ENCODE measurements around the gene ZBTB44. TPM values are rescaled to one million over a fixed set of nuclear protein-coding genes. Genes with fewer than 3 reads are reported as not detected.
A peak's percentile ranks its signal among the peaks of the same experiment; 100 is the strongest.
"Not testable (repeated sequence)": the region's sequence is repeated elsewhere in the genome, so short reads cannot be mapped to it uniquely, and the experiment has no call there.

The ZBTB44 gene
- total RNA-seq, 5 donors from 2014 or later (not counting 1 experiment from before 2014, with no cell fraction given): 48.4 to 68.1 (median 65.2) TPM

DNA sequence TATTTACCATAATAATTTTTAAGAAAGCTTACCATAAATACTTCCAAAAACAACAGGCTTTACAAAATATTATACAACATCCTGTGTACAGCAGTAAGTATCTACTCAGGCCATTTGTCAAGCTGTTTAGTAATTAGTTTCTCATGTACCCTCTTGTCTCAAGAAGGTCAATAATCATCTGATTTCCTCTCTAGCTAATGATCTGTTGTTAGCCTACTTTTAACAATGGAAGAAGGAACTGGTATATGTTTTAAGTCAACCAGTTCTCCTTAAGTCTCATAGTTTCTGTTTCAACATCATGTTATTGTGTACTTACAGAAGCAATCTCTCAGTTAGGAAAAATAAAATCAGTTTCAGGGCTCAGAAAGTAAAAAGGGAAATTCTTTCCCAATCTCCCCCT, 81.2 kb downstream of the ZBTB44 start:
- CTCF ChIA-PET; H3K4me1 Mint-ChIP-seq; H3K27ac ChIP-seq (ENCODE audit: low read length); H3K27me3 ChIP-seq (replicated peaks in 1 of 2; ENCODE audit: control insufficient read depth in 2 of 2, extremely low read depth in 1 of 2, insufficient read depth in 2 of 2, low read length in 1 of 2); H3K4me3 Mint-ChIP-seq; H3K4me1 ChIP-seq (ENCODE audit: control insufficient read depth in 1 of 2, extremely low read depth in 1 of 2, insufficient read depth in 2 of 2, low read length in 2 of 2); POLR2A ChIA-PET; H3K9me3 ChIP-seq; H3K27ac Mint-ChIP-seq; H3K27me3 Mint-ChIP-seq; H3K4me3 ChIP-seq (ENCODE audit: control insufficient read depth in 1 of 2, extremely low read depth in 1 of 2, low read length in 1 of 2); DNase-seq; ATAC-seq (replicated peaks in 1 of 4); H3K9me3 Mint-ChIP-seq: not testable (repeated sequence)
- peaks cover 0 to 40% of the 10 kb centered on the region in 2 donors for H3K36me3 ChIP-seq (ENCODE audit: control insufficient read depth in 2 of 2, extremely low read depth in 1 of 2, insufficient read depth in 1 of 2, low read length in 1 of 2)
- peaks cover 34% of the 10 kb centered on the region for H3K36me3 Mint-ChIP-seq

GRCh38 chr11:130227373-130227772, 87.3 kb downstream of the ZBTB44 start:
- ATAC-seq (replicated peaks in 1 of 4): no peak
- Mint-ChIP-seq H3K4me3 (no peak overlapping the region), H3K9me3 (no peaks in the 10 kb centered on the region), H3K27me3 (no peaks in the 10 kb centered on the region), H3K36me3 (peaks cover 12% of the 10 kb centered on the region), H3K27ac (peak overlapping the region in 1 of 2 donors; percentile 6), H3K4me1 (peaks cover 7 to 17% (median 14%) of the 10 kb centered on the region in 3 donors)
- POLR2A ChIA-PET: no interaction called here
- Histone ChIP-seq H3K4me1 (ENCODE audit: control insufficient read depth in 1 of 2, extremely low read depth in 1 of 2, insufficient read depth in 2 of 2, low read length in 2 of 2) (no peaks in the 10 kb centered on the region), H3K9me3 (no peaks in the 10 kb centered on the region), H3K27me3 (replicated peaks in 1 of 2; ENCODE audit: control insufficient read depth in 2 of 2, extremely low read depth in 1 of 2, insufficient read depth in 2 of 2, low read length in 1 of 2) (no peaks in the 10 kb centered on the region), H3K36me3 (ENCODE audit: control insufficient read depth in 2 of 2, extremely low read depth in 1 of 2, insufficient read depth in 1 of 2, low read length in 1 of 2) (peaks cover 0 to 7% of the 10 kb centered on the region in 2 donors), H3K27ac (ENCODE audit: low read length) (no peak overlapping the region), H3K4me3 (ENCODE audit: control insufficient read depth in 1 of 2, extremely low read depth in 1 of 2, low read length in 1 of 2) (no peak overlapping the region)
- CTCF ChIA-PET: no interaction called here
- 100% methylated on average over 2 of the region's 4 CpGs for WGBS (ENCODE audit: insufficient coverage)
- no peak for DNase-seq

- no peak overlapping the region for H3K4me3 Mint-ChIP-seq
- 77% methylated on average over 8 of the region's 12 CpGs for WGBS (ENCODE audit: insufficient coverage)
These were observed 91.3 kb downstream of the ZBTB44 start for GRCh38 chr11:130223291-130223971.

GRCh38 chr11:130220311-130221035, 94.2 kb downstream of the ZBTB44 start:
- no peak overlapping the region for H3K27ac Mint-ChIP-seq
- ATAC-seq (replicated peaks in 1 of 4) (no peak), DNase-seq (no peak)
- peaks cover 7 to 18% (median 14%) of the 10 kb centered on the region in 3 donors for H3K4me1 Mint-ChIP-seq
- no peaks in the 10 kb centered on the region for H3K9me3 Mint-ChIP-seq
- no peaks in the 10 kb centered on the region for H3K27me3 ChIP-seq (replicated peaks in 1 of 2; ENCODE audit: control insufficient read depth in 2 of 2, extremely low read depth in 1 of 2, insufficient read depth in 2 of 2, low read length in 1 of 2)
- H3K36me3 Mint-ChIP-seq: peaks cover 8% of the 10 kb centered on the region
- CTCF ChIA-PET: no interaction called here
- H3K4me3 ChIP-seq (ENCODE audit: control insufficient read depth in 1 of 2, extremely low read depth in 1 of 2, low read length in 1 of 2): no peak overlapping the region
- POLR2A ChIA-PET: no interaction called here
- 91% methylated on average over 6 of the region's 19 CpGs for WGBS (ENCODE audit: insufficient coverage)
- H3K4me3 Mint-ChIP-seq: no peak overlapping the region
- H3K4me1 ChIP-seq (ENCODE audit: control insufficient read depth in 1 of 2, extremely low read depth in 1 of 2, insufficient read depth in 2 of 2, low read length in 2 of 2): no peaks in the 10 kb centered on the region
- no peaks in the 10 kb centered on the region for H3K9me3 ChIP-seq
- no peaks in the 10 kb centered on the region for H3K36me3 ChIP-seq (ENCODE audit: control insufficient read depth in 2 of 2, extremely low read depth in 1 of 2, insufficient read depth in 1 of 2, low read length in 1 of 2)
- peaks cover 0 to 2% of the 10 kb centered on the region in 2 donors for H3K27me3 Mint-ChIP-seq
- no peak overlapping the region for H3K27ac ChIP-seq (ENCODE audit: low read length)

More at GRCh38 chr11:130223291-130223971, 91.3 kb downstream of the ZBTB44 start:
- Histone ChIP-seq H3K4me3 (ENCODE audit: control insufficient read depth in 1 of 2, extremely low read depth in 1 of 2, low read length in 1 of 2) (no peak overlapping the region), H3K4me1 (ENCODE audit: control insufficient read depth in 1 of 2, extremely low read depth in 1 of 2, insufficient read depth in 2 of 2, low read length in 2 of 2) (no peaks in the 10 kb centered on the region), H3K9me3 (no peaks in the 10 kb centered on the region), H3K27ac (ENCODE audit: low read length) (no peak overlapping the region), H3K36me3 (ENCODE audit: control insufficient read depth in 2 of 2, extremely low read depth in 1 of 2, insufficient read depth in 1 of 2, low read length in 1 of 2) (no peaks in the 10 kb centered on the region), H3K27me3 (replicated peaks in 1 of 2; ENCODE audit: control insufficient read depth in 2 of 2, extremely low read depth in 1 of 2, insufficient read depth in 2 of 2, low read length in 1 of 2) (no peaks in the 10 kb centered on the region)
- Mint-ChIP-seq H3K9me3 (no peaks in the 10 kb centered on the region), H3K27me3 (no peaks in the 10 kb centered on the region), H3K36me3 (peaks cover 8% of the 10 kb centered on the region), H3K27ac (peak overlapping the region; percentile 19 to 56), H3K4me1 (peaks cover 7 to 18% (median 14%) of the 10 kb centered on the region in 3 donors)
- ATAC-seq (replicated peaks in 1 of 4) (peak in 1 of 4 experiments; percentile 46), DNase-seq (peak in 1 of 35 experiments; percentile 8)
- ChIA-PET POLR2A (no interaction called here), CTCF (no interaction called here)

DNA sequence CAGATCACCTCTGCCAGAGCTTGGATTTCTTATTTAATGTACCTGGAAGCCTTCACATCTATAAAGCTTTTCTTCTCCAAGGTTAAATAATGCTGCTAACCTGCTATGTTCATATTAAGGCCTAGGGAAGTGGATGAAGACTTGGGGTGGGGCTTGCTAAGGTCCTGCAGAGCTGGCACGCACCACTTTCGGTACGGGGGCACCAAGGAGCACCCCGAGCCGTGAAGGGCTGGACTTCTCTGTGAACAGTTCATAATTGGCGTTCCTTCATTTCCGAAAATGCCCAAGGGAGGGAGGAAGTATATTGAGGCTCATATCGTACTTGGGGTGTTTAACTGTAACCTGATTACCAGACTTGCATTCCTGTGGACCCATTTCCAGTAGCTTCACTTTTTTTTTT, 95.6 kb downstream of the ZBTB44 start:
- WGBS (ENCODE audit: insufficient coverage): 100% methylated on average over 5 of the region's 8 CpGs
- Mint-ChIP-seq H3K4me1 (peaks cover 7 to 16% (median 14%) of the 10 kb centered on the region in 3 donors), H3K27ac (no peak overlapping the region), H3K4me3 (no peak overlapping the region), H3K36me3 (no peaks in the 10 kb centered on the region), H3K27me3 (peaks cover 0 to 2% of the 10 kb centered on the region in 2 donors), H3K9me3 (no peaks in the 10 kb centered on the region)
- Histone ChIP-seq H3K4me3 (ENCODE audit: control insufficient read depth in 1 of 2, extremely low read depth in 1 of 2, low read length in 1 of 2) (no peak overlapping the region), H3K27me3 (replicated peaks in 1 of 2; ENCODE audit: control insufficient read depth in 2 of 2, extremely low read depth in 1 of 2, insufficient read depth in 2 of 2, low read length in 1 of 2) (peaks cover 0 to 6% of the 10 kb centered on the region in 2 experiments), H3K4me1 (ENCODE audit: control insufficient read depth in 1 of 2, extremely low read depth in 1 of 2, insufficient read depth in 2 of 2, low read length in 2 of 2) (no peaks in the 10 kb centered on the region), H3K27ac (ENCODE audit: low read length) (no peak overlapping the region), H3K36me3 (ENCODE audit: control insufficient read depth in 2 of 2, extremely low read depth in 1 of 2, insufficient read depth in 1 of 2, low read length in 1 of 2) (no peaks in the 10 kb centered on the region), H3K9me3 (no peaks in the 10 kb centered on the region)
- POLR2A ChIA-PET: no interaction called here
- CTCF ChIA-PET: interaction anchor here in 1 of 2 donors (0.5 to 0.6 kb wide), 2 partner anchors 9 to 148 kb away, joined by 5 to 6 read pairs; no protein-coding TSS in a partner anchor
- ATAC-seq (replicated peaks in 1 of 4) (no peak), DNase-seq (no peak)

DNA sequence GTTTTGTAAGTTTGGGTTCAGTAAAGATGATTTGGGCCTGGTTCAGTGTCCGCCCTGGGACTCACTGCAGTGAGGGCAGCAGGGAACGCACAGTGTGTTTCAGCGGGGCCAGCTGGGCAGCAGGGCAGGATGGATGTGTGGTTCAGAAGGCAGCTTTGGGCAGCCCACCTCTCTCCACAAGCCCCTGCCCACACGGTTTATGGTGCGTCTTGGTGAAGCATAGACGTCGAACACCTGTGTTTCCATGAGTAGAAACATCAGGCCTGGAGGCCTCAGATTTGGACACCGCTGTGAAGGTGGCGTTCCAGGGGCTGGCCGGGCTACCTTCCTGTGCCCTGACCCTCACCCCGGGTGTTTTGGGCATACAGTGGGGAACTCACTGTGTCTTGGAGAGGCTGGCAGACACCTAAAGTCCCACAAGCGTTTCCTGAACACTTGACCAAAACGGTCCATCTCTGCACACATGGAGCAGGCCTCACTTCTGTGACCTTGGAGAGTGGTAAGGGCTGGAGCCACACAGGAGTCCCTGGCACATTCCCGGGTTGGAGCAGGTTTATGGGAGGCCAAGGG, 96.1 kb downstream of the ZBTB44 start:
- no peak overlapping the region for H3K27ac Mint-ChIP-seq
- peaks cover 0 to 10% of the 10 kb centered on the region in 2 experiments for H3K27me3 ChIP-seq (replicated peaks in 1 of 2; ENCODE audit: control insufficient read depth in 2 of 2, extremely low read depth in 1 of 2, insufficient read depth in 2 of 2, low read length in 1 of 2)
- ATAC-seq (replicated peaks in 1 of 4) (no peak), DNase-seq (peak in 1 of 35 experiments; percentile 15)
- no peaks in the 10 kb centered on the region for H3K9me3 ChIP-seq
- no peaks in the 10 kb centered on the region for H3K36me3 Mint-ChIP-seq
- no peaks in the 10 kb centered on the region for H3K36me3 ChIP-seq (ENCODE audit: control insufficient read depth in 2 of 2, extremely low read depth in 1 of 2, insufficient read depth in 1 of 2, low read length in 1 of 2)
- ChIA-PET POLR2A (interaction anchor here in 1 of 2 donors (0.6 kb wide), 1 partner anchor 98 kb away, joined by 10 read pairs; no protein-coding TSS in a partner anchor), CTCF (interaction anchor here in 1 of 2 donors (0.5 kb wide), 1 partner anchor 148 kb away, joined by 6 read pairs; no protein-coding TSS in a partner anchor)
- H3K27me3 Mint-ChIP-seq: peaks cover 0 to 2% of the 10 kb centered on the region in 2 donors
- no peak overlapping the region for H3K4me3 ChIP-seq (ENCODE audit: control insufficient read depth in 1 of 2, extremely low read depth in 1 of 2, low read length in 1 of 2)
- no peak overlapping the region for H3K27ac ChIP-seq (ENCODE audit: low read length)
- WGBS (ENCODE audit: insufficient coverage): 92% methylated on average over 11 of the region's 14 CpGs
- peaks cover 6 to 11% (median 10%) of the 10 kb centered on the region in 3 donors for H3K4me1 Mint-ChIP-seq
- H3K9me3 Mint-ChIP-seq: no peaks in the 10 kb centered on the region
- no peaks in the 10 kb centered on the region for H3K4me1 ChIP-seq (ENCODE audit: control insufficient read depth in 1 of 2, extremely low read depth in 1 of 2, insufficient read depth in 2 of 2, low read length in 2 of 2)
- no peak overlapping the region for H3K4me3 Mint-ChIP-seq

All from T-cell (primary cell).